AG09319 (cell line): ENCODE measurements around the gene EDN2.

Experiments used
- DNase-seq: peaks from one replicate; pipeline ENCODE4 v3.0.0-alpha.2; 2010; ENCODE audit warnings: low read depth; ENCODE audit errors: extremely low read depth
- TF ChIP-seq, protein P1 (sequence below): IDR thresholded peaks from 2 replicates; pipeline ENCODE4 v1.5.1; 2011; ENCODE audit warnings: low read depth, mild to moderate bottlenecking, inconsistent platforms, low read length, moderate library complexity

EDN2 gene

DNA sequence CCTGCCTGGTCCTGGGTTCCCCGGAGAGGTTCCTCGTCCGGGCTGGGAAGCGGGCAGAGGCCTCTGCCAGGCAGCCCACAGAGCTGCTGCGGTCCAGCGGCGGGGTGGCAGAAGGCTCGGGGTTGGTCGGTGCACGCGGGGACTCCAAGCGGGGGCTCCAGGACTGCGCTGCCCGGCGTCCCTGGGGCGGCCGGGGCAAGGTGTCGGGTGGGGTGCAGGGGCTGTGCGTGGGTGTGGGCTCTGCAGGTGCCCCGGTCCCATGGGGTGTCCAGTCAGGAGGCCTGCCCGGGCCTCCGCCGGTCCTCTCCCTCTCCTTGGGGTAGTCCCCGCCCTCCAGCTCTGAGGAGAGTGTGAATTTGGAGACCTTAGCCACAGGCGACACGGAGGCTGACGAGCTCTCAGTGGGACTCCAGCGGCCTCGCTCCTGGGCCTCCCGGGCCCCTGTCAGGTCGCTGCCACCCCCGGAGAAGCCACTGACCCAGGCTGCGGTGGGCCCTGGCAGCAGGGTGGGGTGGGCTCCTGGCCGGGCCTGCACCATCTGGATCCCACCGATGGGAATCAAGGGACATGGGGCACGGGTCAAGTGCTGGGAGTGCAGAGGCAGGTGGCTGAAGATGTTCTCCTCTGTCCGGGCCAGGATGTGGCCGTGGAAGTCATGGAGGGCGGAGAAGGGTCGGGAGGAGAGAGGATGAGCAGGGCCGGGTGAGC lies 26.2 kb upstream of the EDN2 start:
- no peak for DNase-seq
- TF ChIP-seq, protein P1, sequence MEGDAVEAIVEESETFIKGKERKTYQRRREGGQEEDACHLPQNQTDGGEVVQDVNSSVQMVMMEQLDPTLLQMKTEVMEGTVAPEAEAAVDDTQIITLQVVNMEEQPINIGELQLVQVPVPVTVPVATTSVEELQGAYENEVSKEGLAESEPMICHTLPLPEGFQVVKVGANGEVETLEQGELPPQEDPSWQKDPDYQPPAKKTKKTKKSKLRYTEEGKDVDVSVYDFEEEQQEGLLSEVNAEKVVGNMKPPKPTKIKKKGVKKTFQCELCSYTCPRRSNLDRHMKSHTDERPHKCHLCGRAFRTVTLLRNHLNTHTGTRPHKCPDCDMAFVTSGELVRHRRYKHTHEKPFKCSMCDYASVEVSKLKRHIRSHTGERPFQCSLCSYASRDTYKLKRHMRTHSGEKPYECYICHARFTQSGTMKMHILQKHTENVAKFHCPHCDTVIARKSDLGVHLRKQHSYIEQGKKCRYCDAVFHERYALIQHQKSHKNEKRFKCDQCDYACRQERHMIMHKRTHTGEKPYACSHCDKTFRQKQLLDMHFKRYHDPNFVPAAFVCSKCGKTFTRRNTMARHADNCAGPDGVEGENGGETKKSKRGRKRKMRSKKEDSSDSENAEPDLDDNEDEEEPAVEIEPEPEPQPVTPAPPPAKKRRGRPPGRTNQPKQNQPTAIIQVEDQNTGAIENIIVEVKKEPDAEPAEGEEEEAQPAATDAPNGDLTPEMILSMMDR: no peak

- TF ChIP-seq, protein P1: no peak
- DNase-seq: no peak
Measured at GRCh38 chr1:41509270-41509671, 24.8 kb upstream of the EDN2 start.

DNA sequence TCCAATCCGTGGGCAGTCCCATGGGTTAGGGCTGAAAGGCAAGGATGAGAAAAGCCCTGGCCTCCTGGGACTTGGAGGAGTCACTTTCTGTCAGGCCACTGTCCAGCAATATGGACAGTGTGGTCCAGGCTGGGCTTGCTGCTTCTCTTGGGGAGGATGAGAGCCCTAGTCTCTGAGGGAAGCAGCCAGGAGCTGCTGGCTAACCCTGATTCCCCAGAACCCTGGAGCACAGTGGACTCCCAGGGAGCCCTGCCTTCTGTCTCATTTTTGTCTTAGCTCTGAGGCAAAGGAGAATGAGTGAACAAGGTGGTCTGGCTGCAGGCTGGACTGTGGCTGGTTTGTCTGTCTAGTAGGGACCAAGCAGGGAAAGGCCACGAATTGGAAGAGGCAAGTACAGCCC lies 23.8 kb upstream of the EDN2 start:
- TF ChIP-seq, protein P1: no peak
- no peak for DNase-seq

DNA sequence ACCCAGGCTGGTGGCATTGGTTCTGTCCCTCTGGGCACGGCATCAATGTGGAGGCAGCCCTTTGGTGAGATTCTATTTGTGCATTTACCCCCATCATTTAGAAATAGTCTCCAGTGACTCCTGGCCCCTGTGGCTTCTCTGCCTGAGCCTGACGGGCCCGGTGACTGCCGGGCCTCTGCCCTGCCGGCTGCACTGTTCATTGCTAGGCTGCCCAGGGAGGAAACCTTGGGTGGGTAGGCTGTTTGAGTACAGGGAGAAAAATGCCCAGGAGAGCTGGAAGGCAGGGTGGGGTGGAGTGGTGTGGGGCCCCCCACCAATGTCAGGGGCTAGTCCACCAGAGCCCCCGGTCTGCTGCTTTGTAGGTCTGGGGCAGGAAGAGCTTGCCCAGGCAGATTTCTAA lies 23.4 kb upstream of the EDN2 start:
- TF ChIP-seq, protein P1: no peak
- no peak for DNase-seq

- TF ChIP-seq, protein P1: no peak
- no peak for DNase-seq
Measured at GRCh38 chr1:41507110-41507720, 22.7 kb upstream of the EDN2 start.

DNA sequence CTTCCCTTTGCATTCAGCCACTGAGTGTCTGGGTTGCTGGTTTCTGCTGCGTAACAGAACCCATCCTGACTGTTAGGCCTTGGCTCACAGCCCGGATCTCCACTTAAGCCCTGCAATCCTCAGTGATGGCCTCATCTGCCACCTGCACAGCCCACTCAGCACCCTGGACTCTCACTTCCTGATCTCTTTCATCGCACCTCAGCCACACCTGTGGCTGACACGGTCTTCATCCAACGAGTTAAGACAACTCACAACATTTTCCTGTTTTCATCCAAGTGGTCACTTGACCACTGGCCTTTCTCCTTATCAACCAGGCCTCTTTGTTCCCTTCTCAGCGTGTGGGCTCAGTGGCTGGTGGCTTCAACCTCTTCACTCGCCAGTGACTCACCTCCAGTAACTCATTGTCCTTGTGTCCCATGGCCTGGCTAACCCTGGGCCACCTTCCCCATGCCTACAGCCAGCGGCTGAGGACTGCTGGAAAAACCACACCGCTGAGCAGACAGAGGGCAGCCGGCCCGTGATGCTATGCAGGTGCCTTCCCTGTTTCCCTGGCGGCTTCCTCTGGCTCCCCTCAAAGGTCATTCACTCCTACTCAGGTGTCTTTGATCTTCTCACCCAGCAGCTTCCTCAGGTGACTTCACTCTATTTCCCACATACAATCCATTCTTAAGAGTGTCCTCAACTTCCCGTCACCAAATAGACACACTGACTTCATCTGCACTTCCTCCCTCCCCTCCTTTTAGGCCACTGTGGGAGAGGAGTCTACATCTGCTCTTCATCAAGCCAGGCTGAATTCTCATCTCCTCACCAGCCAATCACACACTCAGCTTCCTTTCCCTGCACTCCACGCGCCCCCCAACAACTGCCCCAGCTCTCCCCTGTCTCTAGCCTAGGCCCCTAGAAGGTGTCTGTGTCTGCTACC lies 19.9 kb upstream of the EDN2 start:
- peak; percentile 27 for DNase-seq
- TF ChIP-seq, protein P1: no peak

DNA sequence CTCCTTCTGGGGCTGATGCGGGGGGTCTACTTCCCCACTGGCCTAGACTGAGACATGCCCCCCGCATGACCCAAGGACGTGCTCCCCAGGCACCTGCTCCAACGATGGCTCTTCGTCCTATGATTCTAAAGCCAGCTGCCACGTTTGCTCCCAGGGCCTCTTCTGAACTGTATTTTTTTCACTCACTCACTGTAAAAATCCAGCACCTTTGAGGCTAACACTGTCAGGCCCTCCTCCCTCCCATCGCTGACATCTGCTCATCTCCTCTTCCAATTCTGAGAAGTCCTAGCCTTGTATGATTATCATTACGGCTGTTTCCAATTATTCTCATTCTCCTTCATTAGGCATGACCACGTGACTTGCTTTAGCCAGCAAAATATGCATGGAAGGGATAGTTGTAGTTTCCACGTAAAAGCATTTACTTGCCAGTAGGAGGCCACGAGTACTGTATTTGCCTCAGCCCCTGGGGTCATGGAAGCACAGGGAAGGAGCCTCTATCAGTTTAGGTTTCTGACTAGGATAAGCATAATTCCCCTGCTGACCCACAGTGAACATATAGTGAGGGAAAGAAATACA lies 19.1 kb upstream of the EDN2 start:
- TF ChIP-seq, protein P1: peak; percentile 15
- DNase-seq: peak; percentile 38
